ENCODE measurements around the gene PTCD1.

PTCD1 gene

DNA sequence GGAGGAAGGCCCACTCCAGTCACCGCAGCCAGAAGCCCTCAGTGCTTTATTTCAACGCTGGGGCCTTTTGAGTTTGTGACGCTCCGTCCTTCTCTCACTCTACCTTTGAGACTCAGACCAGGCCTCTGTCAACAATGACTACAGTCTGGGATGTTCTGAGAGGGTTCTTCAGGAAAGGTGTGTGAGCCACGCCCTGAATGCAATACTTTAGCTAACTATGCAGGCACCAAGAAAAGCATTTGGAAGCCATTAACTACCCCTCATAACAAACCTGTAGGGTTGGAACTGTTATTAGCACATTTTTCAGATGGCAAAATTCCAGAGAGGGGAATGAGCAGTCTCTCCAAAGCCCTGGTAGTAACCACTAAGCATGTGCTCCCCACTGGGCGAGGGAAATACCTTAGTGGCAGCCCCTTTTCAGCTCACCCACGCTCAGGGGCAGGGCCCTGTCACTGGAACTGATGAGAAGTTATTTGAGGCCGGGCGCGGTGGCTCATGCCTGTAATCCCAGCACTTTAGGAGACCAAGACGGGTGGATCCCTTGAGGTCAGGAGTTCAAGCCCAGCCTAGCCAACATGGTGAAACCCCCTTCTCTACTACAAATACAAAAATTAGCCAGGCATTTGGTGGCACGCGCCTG, 69.7 kb downstream of the PTCD1 start:
- DNase-seq (ENCODE audit: low read depth): no peak
